HL-60 (cell line): ENCODE measurements around the gene ZNF248.

Experiments
- CTCF ChIP-seq: IDR thresholded peaks from one replicate; pipeline ENCODE4 v1.5.1; 2011; ENCODE audit warnings: low read length, control low read depth, inconsistent platforms; ENCODE audit not compliant: insufficient read depth
- GABPA ChIP-seq: IDR thresholded peaks from 2 replicates; pipeline ENCODE4 v1.6.1; 2012; ENCODE audit warnings: low read depth
- POLR2AphosphoS5 ChIP-seq: IDR thresholded peaks from 2 replicates; pipeline ENCODE4 v1.6.1; 2012; ENCODE audit warnings: low read depth
- REST ChIP-seq: IDR thresholded peaks from 2 replicates; pipeline ENCODE4 v1.6.1; 2012; ENCODE audit warnings: low read depth; ENCODE audit not compliant: insufficient replicate concordance

GRCh38 chr10:37784678-37785077 is 72.7 kb downstream of the ZNF248 start:
- TF ChIP-seq CTCF (no peak), REST (no peak), POLR2AphosphoS5 (no peak), GABPA (no peak)
